ENCODE data around the gene KCND2. TPM values are rescaled to one million over a fixed set of nuclear protein-coding genes. Genes with fewer than 3 reads are reported as not detected.
"Not testable (repeated sequence)": the region's sequence is repeated elsewhere in the genome, so short reads cannot be mapped to it uniquely, and the experiment has no call there.

The KCND2 gene
- total RNA-seq, 2 experiments from 2014 or later, result not detected

DNA sequence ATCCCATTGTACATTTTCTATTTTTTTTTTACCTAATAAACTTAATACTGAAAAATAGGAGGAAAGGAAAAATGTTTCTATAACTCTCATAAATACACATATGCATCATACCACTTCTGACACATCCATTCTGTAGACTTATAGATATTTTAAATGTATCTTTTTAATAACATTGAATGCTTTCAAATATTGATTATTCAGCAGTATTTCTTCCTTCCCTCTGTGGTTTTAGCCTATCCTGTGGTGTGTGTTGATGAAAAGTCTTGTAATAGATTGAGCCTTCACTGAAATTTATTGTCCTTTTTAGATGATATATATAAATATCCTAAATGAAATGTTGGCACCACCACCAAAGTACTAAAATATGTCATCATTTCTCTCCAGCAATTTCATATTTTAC lies 366.9 kb downstream of the KCND2 start:
- H3K27me3 Mint-ChIP-seq, result no peaks in the 10 kb centered on the region
- CTCF ChIA-PET, result no interaction called here

DNA sequence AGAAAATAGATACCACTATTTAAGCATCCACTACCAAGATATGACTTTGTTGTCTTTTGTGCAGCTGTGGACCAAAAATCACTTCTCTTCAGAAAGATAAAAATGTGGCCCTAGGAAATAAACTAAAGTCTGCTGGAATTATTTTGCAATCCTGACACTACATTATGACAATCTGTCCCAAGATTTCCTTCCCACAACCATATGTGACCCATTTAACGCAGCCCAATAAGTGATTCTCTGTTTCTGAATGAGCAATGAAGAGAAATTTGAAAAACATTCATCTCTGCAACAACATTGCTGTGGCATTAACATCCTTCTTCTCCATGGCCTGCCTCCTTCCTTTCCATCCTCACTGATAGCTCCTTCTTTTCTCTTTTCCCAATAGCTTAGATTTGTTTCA lies 373.0 kb downstream of the KCND2 start:
- Mint-ChIP-seq H3K36me3 (no peaks in the 10 kb centered on the region), H3K27me3 (no peaks in the 10 kb centered on the region), H3K4me1 (no peaks in the 10 kb centered on the region), H3K27ac (no peak overlapping the region), H3K9me3 (ENCODE audit: low read depth) (no peaks in the 10 kb centered on the region), H3K4me3 (no peak overlapping the region)
- ATAC-seq, result no peak
- no peak for DNase-seq
- CTCF ChIA-PET, result no interaction called here

More for the DNA sequence above, 366.9 kb downstream of the KCND2 start:
- Mint-ChIP-seq H3K4me3 (no peak overlapping the region), H3K4me1 (no peaks in the 10 kb centered on the region), H3K9me3 (ENCODE audit: low read depth) (no peaks in the 10 kb centered on the region), H3K36me3 (no peaks in the 10 kb centered on the region), H3K27ac (no peak overlapping the region)
- no peak for ATAC-seq
- DNase-seq, result no peak

DNA sequence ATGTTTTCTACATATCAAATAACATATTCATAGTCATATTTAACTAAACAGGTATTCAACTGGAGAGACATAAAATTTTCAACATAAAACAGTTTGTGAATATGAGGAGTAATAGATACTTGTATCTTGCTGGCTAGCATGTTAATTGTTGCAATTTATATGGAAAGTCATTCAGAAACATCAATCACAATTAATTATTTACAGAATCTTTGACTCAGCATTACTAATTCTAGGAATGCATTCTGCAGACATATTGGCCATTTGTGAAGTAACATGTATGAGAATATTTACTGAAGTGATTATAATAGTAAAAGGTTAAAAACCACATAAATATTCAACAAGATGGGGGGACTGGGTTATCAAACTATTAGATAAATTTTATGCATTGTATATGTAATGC lies 381.3 kb downstream of the KCND2 start:
- Mint-ChIP-seq H3K36me3 (no peaks in the 10 kb centered on the region), H3K4me3 (no peak overlapping the region), H3K27ac (no peak overlapping the region), H3K27me3 (no peaks in the 10 kb centered on the region), H3K4me1 (no peaks in the 10 kb centered on the region), H3K9me3 (ENCODE audit: low read depth) (no peaks in the 10 kb centered on the region)
- CTCF ChIA-PET, result no interaction called here
- no peak for DNase-seq
- no peak for ATAC-seq

DNA sequence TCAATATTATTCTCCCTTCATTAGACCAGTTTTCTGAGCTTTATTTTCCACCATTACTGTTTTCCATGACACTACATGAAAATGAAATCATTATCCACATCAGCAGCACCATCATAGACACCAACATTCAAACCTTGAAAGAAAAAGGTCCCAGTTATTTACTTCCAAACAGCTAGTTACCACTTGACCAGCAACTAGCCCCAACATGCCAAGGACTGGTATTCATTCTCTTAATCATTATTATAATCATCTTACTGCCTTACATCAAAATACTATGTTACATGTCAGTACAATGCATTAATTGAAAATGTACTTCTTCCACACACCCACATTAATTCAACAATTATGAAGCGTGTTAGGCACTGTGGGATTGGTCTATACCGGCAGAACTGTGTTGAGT lies 385.5 kb downstream of the KCND2 start:
- Mint-ChIP-seq H3K4me3 (no peak overlapping the region), H3K9me3 (ENCODE audit: low read depth) (no peaks in the 10 kb centered on the region), H3K36me3 (no peaks in the 10 kb centered on the region), H3K27me3 (no peaks in the 10 kb centered on the region), H3K4me1 (no peaks in the 10 kb centered on the region), H3K27ac (no peak overlapping the region)
- CTCF ChIA-PET, result no interaction called here
- no peak for DNase-seq
- no peak for ATAC-seq

DNA sequence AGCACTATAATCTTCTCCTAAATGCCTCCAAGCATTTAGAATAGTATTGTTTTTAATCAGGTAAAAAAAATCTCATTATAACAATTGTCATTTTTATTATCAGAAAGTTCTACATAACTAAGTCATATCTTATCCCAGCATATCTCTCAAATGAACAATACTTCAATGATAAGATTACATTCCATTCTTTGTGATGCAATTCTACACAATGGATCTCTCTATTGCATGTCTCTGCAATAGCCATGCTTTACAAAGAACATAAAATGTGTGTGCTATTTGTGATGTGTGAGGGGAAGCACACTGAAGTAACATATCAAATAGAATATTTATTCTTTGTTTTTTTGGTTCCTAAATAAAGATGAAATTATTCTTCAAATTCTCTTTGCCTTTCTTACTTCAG lies 389.3 kb downstream of the KCND2 start:
- no peak for ATAC-seq
- H3K27ac Mint-ChIP-seq, result no peak overlapping the region
- CTCF ChIA-PET, result no interaction called here
- no peaks in the 10 kb centered on the region for H3K9me3 Mint-ChIP-seq (ENCODE audit: low read depth)
- H3K4me3 Mint-ChIP-seq, result no peak overlapping the region
- no peaks in the 10 kb centered on the region for H3K27me3 Mint-ChIP-seq
- H3K4me1 Mint-ChIP-seq, result no peaks in the 10 kb centered on the region
- no peak for DNase-seq
- H3K36me3 Mint-ChIP-seq, result no peaks in the 10 kb centered on the region

DNA sequence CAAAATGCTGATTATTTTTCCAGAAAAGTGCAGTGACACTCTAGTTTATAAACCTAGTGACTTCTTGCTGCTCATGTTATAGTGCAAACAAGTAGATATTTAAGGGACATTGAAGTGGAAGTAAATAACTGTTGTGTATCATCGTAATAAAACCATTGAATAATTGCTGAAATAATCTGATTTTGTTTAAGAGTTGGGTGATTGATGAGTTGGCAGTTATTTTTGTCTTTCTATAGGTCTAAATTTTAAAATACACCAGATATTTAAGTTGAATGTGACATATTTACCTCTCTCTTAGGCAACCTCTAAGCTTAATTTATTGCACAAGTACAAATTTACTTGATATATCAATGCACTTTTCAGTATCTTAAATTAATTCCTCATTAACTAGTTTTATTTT lies 392.1 kb downstream of the KCND2 start:
- no peaks in the 10 kb centered on the region for H3K4me1 Mint-ChIP-seq
- DNase-seq (no peak), ATAC-seq (no peak)
- CTCF ChIA-PET, result no interaction called here
- H3K36me3 Mint-ChIP-seq, result no peaks in the 10 kb centered on the region
- H3K4me3 Mint-ChIP-seq, result no peak overlapping the region
- H3K27ac Mint-ChIP-seq, result no peak overlapping the region
- no peaks in the 10 kb centered on the region for H3K27me3 Mint-ChIP-seq
- no peaks in the 10 kb centered on the region for H3K9me3 Mint-ChIP-seq (ENCODE audit: low read depth)

DNA sequence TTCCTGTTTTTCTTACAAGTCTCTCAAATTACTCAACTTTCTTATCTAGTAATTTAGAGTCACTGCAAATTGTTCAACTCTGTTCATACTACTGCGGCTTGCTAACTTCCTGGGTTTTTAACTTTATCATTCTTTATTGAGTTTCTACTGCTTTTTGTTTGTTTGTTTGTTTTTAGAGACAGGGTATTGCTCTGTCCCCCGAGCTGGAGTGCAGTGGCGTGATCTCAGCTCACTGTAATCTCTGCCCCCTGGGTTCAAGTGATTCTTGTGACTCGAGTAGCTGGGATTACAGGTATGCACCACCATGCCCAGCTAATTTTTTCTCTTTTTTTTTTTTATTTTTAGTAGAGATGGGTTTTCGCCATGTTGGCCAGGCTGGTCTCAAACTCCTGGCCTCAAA lies 402.1 kb downstream of the KCND2 start:
- Mint-ChIP-seq H3K27ac (no peak overlapping the region), H3K36me3 (no peaks in the 10 kb centered on the region), H3K4me3 (no peak overlapping the region), H3K27me3 (no peaks in the 10 kb centered on the region), H3K9me3 (ENCODE audit: low read depth) (no peaks in the 10 kb centered on the region), H3K4me1 (no peaks in the 10 kb centered on the region)
- ATAC-seq (no peak), DNase-seq (no peak)
- CTCF ChIA-PET, result no interaction called here

DNA sequence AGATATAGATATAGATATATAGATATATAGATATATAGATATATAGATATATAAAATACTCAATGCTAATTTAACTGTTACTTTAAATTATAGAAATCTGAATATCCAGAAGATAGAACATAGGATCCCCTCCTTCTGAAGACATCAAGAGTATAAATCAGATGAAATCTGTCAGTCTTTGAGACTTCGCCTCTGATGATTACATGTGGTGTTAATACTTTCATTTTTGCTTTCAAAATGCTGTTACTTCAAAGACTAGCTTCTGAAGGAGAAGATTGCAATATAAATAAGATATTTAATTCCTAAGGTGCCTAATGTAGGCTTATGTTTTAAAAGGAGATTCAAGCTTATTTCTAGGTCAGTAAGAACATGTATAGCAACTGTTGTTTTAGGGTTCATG lies 404.6 kb downstream of the KCND2 start:
- Mint-ChIP-seq H3K4me1 (no peaks in the 10 kb centered on the region), H3K27me3 (no peaks in the 10 kb centered on the region), H3K9me3 (ENCODE audit: low read depth) (no peaks in the 10 kb centered on the region), H3K27ac (no peak overlapping the region), H3K36me3 (no peaks in the 10 kb centered on the region), H3K4me3 (no peak overlapping the region)
- CTCF ChIA-PET, result no interaction called here
- ATAC-seq (no peak), DNase-seq (no peak)

DNA sequence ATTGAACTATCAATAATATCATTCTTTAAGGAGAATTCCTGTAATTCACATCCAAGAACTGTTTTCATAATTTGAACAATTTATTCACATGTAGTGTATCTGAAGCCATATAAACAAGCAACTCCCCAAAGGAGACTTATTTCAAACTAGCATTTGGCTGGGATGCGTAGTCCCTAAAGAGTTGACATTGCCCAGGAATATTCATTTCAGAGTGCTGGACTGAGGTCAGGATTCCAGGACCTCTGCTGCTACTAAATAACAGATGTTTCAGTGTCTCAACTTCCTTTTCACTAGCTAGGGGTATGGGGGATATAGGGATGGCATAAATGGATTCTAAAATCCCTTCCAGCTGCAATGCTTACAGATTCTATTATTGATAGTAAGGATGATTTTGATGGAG lies 408.0 kb downstream of the KCND2 start:
- CTCF ChIA-PET, result no interaction called here

DNA sequence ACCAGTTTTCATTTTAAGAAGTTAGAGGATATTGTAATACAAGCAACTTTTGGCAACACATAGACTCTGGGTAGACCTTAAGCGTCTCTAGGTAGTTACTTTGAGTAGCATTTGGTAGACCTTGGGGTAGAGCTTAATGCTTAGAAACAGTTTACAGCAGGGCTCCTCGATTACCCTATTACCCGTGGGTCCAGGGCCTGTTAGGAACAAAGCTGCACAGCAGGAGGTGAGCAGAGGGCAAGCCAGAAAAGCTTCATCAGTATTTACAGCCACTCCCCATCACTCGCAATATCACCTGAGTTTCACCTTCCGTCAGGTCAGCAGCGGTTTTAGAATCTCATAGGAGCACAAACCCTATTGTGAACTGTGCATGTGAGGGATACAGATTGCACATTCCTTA lies 411.5 kb downstream of the KCND2 start:
- H3K4me3 Mint-ChIP-seq, result no peak overlapping the region
- H3K9me3 Mint-ChIP-seq (ENCODE audit: low read depth), result no peaks in the 10 kb centered on the region
- no peak for DNase-seq
- CTCF ChIA-PET, result no interaction called here
- H3K4me1 Mint-ChIP-seq, result no peaks in the 10 kb centered on the region
- no peaks in the 10 kb centered on the region for H3K27me3 Mint-ChIP-seq
- no peak overlapping the region for H3K27ac Mint-ChIP-seq
- H3K36me3 Mint-ChIP-seq, result no peaks in the 10 kb centered on the region
- no peak for ATAC-seq

More for the DNA sequence above, 408.0 kb downstream of the KCND2 start:
- Mint-ChIP-seq H3K4me3 (no peak overlapping the region), H3K36me3 (no peaks in the 10 kb centered on the region), H3K4me1 (no peaks in the 10 kb centered on the region), H3K27me3 (no peaks in the 10 kb centered on the region), H3K27ac (no peak overlapping the region), H3K9me3 (ENCODE audit: low read depth) (no peaks in the 10 kb centered on the region)
- DNase-seq (no peak), ATAC-seq (no peak)

DNA sequence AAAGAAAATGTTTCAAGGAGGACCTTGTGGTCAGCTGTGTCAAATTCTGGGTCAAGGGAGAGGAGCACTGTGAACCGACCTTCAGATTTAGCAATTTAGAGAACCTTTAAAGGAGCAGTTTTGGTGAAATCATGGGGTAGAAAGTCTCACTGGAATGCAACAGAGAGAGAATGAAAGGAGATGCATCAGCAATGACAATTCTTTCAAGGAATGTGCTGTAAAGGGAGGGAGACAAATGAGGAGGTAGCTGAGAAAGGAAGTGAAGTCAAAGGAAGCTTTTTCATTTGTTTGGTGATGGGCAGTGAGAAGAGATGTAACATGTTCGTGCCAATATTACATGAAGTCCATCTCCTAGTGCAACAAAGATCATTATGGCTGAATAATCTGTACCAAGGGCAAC lies 418.9 kb downstream of the KCND2 start:
- Mint-ChIP-seq H3K27me3 (no peaks in the 10 kb centered on the region), H3K27ac (no peak overlapping the region), H3K4me1 (no peaks in the 10 kb centered on the region), H3K4me3 (no peak overlapping the region), H3K36me3 (no peaks in the 10 kb centered on the region), H3K9me3 (ENCODE audit: low read depth) (no peaks in the 10 kb centered on the region)
- CTCF ChIA-PET, result no interaction called here
- ATAC-seq (no peak), DNase-seq (no peak)

DNA sequence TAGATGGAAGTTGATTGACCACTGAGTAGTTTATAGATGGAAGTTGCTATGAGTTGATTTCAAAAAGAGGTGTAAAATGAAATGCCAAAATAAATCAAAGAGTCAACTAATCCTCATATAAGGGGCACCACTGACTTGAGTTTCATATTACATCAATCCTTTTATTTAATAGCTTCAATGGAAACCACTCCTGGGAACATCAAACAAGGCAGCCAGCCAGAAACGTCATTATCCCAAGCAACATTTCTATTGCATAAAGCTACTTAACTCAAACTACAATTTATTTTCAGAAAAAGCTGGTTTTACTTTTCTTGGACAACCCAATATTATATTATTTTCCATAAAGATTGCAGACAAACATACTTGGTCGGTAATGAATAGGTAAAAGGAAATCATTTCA lies 422.9 kb downstream of the KCND2 start:
- Mint-ChIP-seq H3K27me3 (no peaks in the 10 kb centered on the region), H3K27ac (no peak overlapping the region), H3K4me1 (no peaks in the 10 kb centered on the region), H3K9me3 (ENCODE audit: low read depth) (no peaks in the 10 kb centered on the region), H3K36me3 (no peaks in the 10 kb centered on the region), H3K4me3 (no peak overlapping the region)
- DNase-seq (no peak), ATAC-seq (no peak)
- CTCF ChIA-PET, result no interaction called here

DNA sequence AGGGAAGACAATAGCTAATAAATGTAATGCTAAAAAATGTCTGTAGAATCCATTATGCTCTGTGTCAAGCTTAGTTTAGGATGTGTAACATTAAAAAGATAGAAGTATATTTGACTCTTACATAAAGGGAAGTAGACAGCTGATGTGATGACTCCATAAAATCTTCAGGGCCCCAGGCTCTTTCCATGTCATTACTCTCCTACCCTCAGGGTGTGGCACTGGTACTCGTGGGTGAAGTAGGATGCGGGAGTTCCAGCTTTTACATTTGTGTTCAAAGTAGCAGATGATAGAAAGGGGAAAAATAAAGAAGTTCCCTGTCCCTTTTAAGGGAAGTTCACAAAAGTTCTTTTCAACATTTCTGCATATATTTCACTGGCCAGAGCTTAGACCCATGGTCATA lies 427.8 kb downstream of the KCND2 start:
- no peak overlapping the region for H3K27ac Mint-ChIP-seq
- DNase-seq, result no peak
- H3K36me3 Mint-ChIP-seq, result no peaks in the 10 kb centered on the region
- no peaks in the 10 kb centered on the region for H3K9me3 Mint-ChIP-seq (ENCODE audit: low read depth)
- no peak for ATAC-seq
- no peaks in the 10 kb centered on the region for H3K4me1 Mint-ChIP-seq
- no peak overlapping the region for H3K4me3 Mint-ChIP-seq
- no peaks in the 10 kb centered on the region for H3K27me3 Mint-ChIP-seq
- CTCF ChIA-PET, result no interaction called here

DNA sequence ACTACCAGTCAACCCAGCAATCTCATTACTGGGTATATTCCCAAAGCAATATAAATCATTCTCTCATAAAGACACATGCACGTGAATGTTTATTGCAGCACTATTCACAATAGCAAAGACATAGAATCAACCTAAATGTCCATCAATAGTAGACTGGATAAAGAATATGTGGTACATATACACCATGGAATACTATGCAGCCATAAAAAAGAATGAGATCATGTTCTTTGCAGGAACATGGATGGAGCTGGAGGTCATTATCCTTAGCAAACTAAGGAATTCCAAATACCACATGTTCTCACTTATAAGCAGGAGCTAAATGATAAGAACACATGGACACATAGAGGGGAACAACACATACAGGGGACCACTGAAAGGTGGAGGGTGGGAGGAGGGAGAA lies 429.4 kb downstream of the KCND2 start:
- H3K4me3 Mint-ChIP-seq; ATAC-seq; CTCF ChIA-PET; H3K27ac Mint-ChIP-seq; H3K4me1 Mint-ChIP-seq; H3K36me3 Mint-ChIP-seq; H3K27me3 Mint-ChIP-seq; H3K9me3 Mint-ChIP-seq (ENCODE audit: low read depth); DNase-seq: not testable (repeated sequence)

DNA sequence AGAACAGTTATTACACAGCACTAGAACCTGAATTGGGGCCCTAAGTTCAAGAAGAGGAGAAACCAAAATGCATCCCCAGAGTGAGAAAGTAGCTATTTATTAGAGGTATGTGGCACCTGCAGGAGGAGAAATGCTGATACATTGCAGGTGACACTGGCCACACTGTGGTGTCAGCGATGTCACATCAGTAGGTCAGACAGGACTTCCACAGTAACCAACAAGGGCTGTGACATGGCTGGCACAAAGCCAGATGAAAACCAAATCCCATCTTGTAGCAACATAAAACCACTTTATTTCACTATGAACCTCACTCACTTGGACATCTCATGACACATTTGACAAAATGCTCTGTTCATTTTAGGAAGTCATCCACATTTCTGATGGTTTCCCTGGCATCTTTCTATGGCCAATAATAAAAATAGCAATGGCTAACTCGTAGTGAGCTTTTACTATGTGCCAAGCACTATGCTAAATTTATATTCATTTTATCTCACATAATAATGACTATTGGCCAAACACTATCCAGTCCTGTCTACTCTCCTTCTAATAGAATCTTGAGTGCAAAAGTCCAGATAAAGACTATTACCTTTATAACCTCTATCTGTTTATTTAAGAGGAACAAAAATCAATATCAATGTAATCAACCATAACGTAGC lies 430.7 kb downstream of the KCND2 start:
- CTCF ChIA-PET, result no interaction called here
- Mint-ChIP-seq H3K4me3 (no peak overlapping the region), H3K27me3 (no peaks in the 10 kb centered on the region), H3K9me3 (ENCODE audit: low read depth) (no peaks in the 10 kb centered on the region), H3K27ac (no peak overlapping the region), H3K36me3 (no peaks in the 10 kb centered on the region), H3K4me1 (no peaks in the 10 kb centered on the region)
- ATAC-seq (no peak), DNase-seq (no peak)

Data from activated CD8-positive, alpha-beta memory T cell treated with anti-CD3 and anti-CD28 coated beads, Interleukin-2, amount 10 ng/mL, durations not matched to agents 7 days and 5 days (primary cell).